B cell (primary cell): Measurements from ENCODE around the gene PRRC1. TPM values are rescaled to one million over a fixed set of nuclear protein-coding genes. Genes with fewer than 3 reads are reported as not detected.

Source experiments
- ATAC-seq: fragments of 200-7000 bp; cut with Tn5 transposase; one replicate; pipeline ENCODE4 v1.10.0; 2021; ENCODE audit warnings: low read depth, mild to moderate bottlenecking, moderate number of reproducible peaks, moderate library complexity
- CTCF ChIA-PET: fragments of 350-600 bp; sonication (Branson Sonifier 250); formaldehyde crosslinking; loops from one replicate; lab custom pipeline; 2021; ENCODE audit warnings: antibody characterized with exemption, inconsistent platforms; lab: Charles Lee
- POLR2A ChIA-PET: fragments of 350-600 bp; sonication (Branson Sonifier 250); formaldehyde crosslinking; loops from one replicate; lab custom pipeline; 2021; ENCODE audit warnings: antibody characterized with exemption; lab: Charles Lee
- DNase-seq: peaks from one replicate; pipeline ENCODE4 v3.0.0; 2013
- H2AFZ ChIP-seq: 2 replicates; pipeline ENCODE4 v1.6.1; 2012; ENCODE audit warnings: mild to moderate bottlenecking, low read depth, low read length; ENCODE audit not compliant: insufficient read depth, poor library complexity, severe bottlenecking
- H3K27ac ChIP-seq, 2 donors: 1 replicate in 1 of 2; 2 replicates in 1 of 2; pipeline ENCODE4 v1.5.1; 2012 to 2013; ENCODE audit warnings: low read length in 2 of 2, mild to moderate bottlenecking in 2 of 2, moderate library complexity in 1 of 2
- H3K27me3 ChIP-seq, 4 experiments: fragments of 200-600 bp in 1 of 4; sonication (generic) in 1 of 4; replicated peaks in 1 of 4; 1 replicate in 2 of 4; 2 replicates in 2 of 4; pipeline versions ENCODE4 v1.6.1 to v1.7.0; 2013 to 2016; ENCODE audit warnings: low read length in 3 of 4, mild to moderate bottlenecking in 2 of 4, mixed read lengths in 1 of 4, moderate library complexity in 1 of 4; ENCODE audit not compliant: insufficient read depth in 4 of 4, control insufficient read depth in 3 of 4; ENCODE audit errors: control extremely low read depth in 1 of 4
- H3K36me3 ChIP-seq, 2 experiments: replicated peaks in 1 of 2; 1 replicate in 1 of 2; 2 replicates in 1 of 2; pipeline versions ENCODE4 v1.6.1 to v1.7.1; 2013; ENCODE audit warnings: low read length in 1 of 2; ENCODE audit not compliant: insufficient read depth in 2 of 2, control insufficient read depth in 1 of 2; ENCODE audit errors: control extremely low read depth in 1 of 2, extremely low read depth in 1 of 2
- H3K4me1 ChIP-seq, 2 donors: fragments of 200-600 bp in 1 of 2; sonication (generic) in 1 of 2; 1 replicate in 1 of 2; 2 replicates in 1 of 2; pipeline versions ENCODE4 v1.5.1 to v1.6.1; 2013 to 2017; ENCODE audit warnings: low read length in 2 of 2; ENCODE audit not compliant: control insufficient read depth in 2 of 2, insufficient read depth in 2 of 2
- H3K4me2 ChIP-seq: replicated peaks from 2 replicates; pipeline ENCODE3; 2012; ENCODE audit warnings: mild to moderate bottlenecking, low read depth, low read length; ENCODE audit not compliant: poor library complexity, severe bottlenecking
- H3K4me3 ChIP-seq, 5 experiments: fragments of 200-600 bp in 1 of 5; sonication (generic) in 1 of 5; 1 replicate in 3 of 5; 2 replicates in 2 of 5; pipeline versions ENCODE4 v1.5.1 to v1.7.0; 2011 to 2016; ENCODE audit warnings: low read length in 4 of 5, mild to moderate bottlenecking in 4 of 5, low read depth in 2 of 5, control low read depth in 1 of 5, moderate library complexity in 1 of 5; ENCODE audit not compliant: insufficient read depth in 1 of 5; ENCODE audit errors: control extremely low read depth in 1 of 5, extremely low read depth in 1 of 5
- H3K79me2 ChIP-seq: fragments of 200-600 bp; sonication (generic); one replicate; pipeline ENCODE4 v1.6.0; 2016; ENCODE audit warnings: low read length; ENCODE audit not compliant: control insufficient read depth, insufficient read depth
- H3K9ac ChIP-seq: fragments of 200-600 bp; sonication (generic); 2 replicates; pipeline ENCODE4 v1.6.1; 2017; ENCODE audit warnings: mild to moderate bottlenecking, low read length, moderate library complexity
- H3K9me3 ChIP-seq, 3 donors: one replicate each; pipeline versions ENCODE4 v1.6.1 to v1.7.1; 2013; ENCODE audit warnings: low read length in 2 of 3; ENCODE audit not compliant: control insufficient read depth in 2 of 3, insufficient read depth in 1 of 3; ENCODE audit errors: control extremely low read depth in 1 of 3
- H4K20me1 ChIP-seq: 2 replicates; pipeline ENCODE4 v1.6.0; 2012; ENCODE audit warnings: mild to moderate bottlenecking, low read length; ENCODE audit not compliant: insufficient read depth, control insufficient read depth, poor library complexity, severe bottlenecking
- H3K27ac Mint-ChIP-seq: one replicate; pipeline ENCODE4 v1.8.0; 2021; ENCODE audit warnings: mixed read lengths
- H3K27me3 Mint-ChIP-seq: one replicate; pipeline ENCODE4 v1.8.0; 2021; ENCODE audit warnings: mixed read lengths
- H3K4me1 Mint-ChIP-seq: one replicate; pipeline ENCODE4 v1.8.0; 2021; ENCODE audit warnings: mixed read lengths
- H3K4me3 Mint-ChIP-seq: one replicate; pipeline ENCODE4 v1.8.0; 2021; ENCODE audit warnings: mixed read lengths
- H3K9me3 Mint-ChIP-seq: one replicate; pipeline ENCODE4 v1.8.0; 2022; ENCODE audit warnings: mixed read lengths; ENCODE audit not compliant: insufficient read depth
- EZH2 ChIP-seq: IDR thresholded peaks from 2 replicates; pipeline ENCODE4 v1.6.1; 2012; ENCODE audit warnings: borderline replicate concordance, low read depth, mild to moderate bottlenecking, moderate library complexity, low read length; ENCODE audit not compliant: insufficient read depth, poor library complexity, severe bottlenecking
- WGBS: methylation state at CpG from one replicate; pipeline ENCODE4 v1.1.5; 2013; ENCODE audit warnings: missing lambda C conversion rate; ENCODE audit not compliant: insufficient coverage; 5-methylcytosine and 5-hydroxymethylcytosine counted together
- intact Hi-C: fragments of 100-400 bp; cut with micrococcal nuclease; formaldehyde crosslinking; loops from one replicate; pipeline ENCODE4 v1.10.0; 2022
- polyA plus RNA-seq: library from polyadenylated mRNA; depleted of rRNA; stranded (reverse); fragments of >200 nt; gene quantifications from 2 replicates; pipeline ENCODE4 v1.2.3, GENCODE V29; 2012
- total RNA-seq, 2 donors: library from RNA; stranded (reverse); fragments of 120-200 nt in 1 of 2; gene quantifications; 1 replicate in 1 of 2; 2 replicates in 1 of 2; pipeline versions ENCODE4 v1.2.3 to v1.2.4, GENCODE V29; 2013 to 2022
- TF ChIP-seq, protein P1 (sequence below): fragments of 200-600 bp; IDR thresholded peaks from one replicate; pipeline ENCODE4 v1.8.0; 2022; ENCODE audit warnings: antibody characterized with exemption, mild to moderate bottlenecking

The PRRC1 gene
- total and polyA plus RNA-seq, 2 donors (not counting 1 experiment from before 2014, with no cell fraction given) = 9.7 to 35.5 TPM

DNA sequence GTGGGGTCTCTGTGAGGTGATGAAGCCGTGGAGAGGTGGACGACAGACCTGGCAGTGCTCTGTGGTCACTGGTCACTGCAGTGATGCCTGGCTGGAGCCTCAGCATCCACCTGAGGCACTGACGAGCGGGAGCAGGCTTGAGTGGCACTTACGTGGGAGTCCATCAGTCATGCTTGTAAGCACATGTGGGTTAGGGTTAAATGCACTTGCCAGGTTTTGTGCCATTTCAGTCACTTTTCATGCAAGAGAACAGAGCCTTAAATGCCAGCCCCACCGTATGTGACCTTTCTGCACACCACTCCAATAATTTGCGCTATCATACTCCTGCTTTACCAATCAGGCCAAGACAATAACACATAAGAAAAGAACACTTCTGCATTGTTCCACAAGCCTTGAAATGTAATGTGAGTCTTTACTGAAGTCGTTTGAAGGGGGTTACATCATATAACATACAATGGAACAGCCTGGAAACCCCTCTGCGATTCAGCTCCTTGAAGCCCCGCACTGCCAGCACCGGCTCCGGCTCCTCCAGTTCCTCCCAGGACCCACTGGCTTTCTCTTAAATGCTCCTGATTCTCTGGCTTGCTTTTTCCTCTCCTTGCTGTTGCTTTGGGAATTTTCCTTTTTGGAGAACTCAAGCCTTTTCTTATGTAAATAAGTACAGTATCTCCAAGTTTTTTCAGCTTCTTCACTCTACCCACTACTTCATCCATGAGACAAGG is 72.0 kb downstream of the PRRC1 start:
- H3K4me2 ChIP-seq = no peak overlapping the region
- no peak overlapping the region for H3K9ac ChIP-seq
- no peak overlapping the region for H2AFZ ChIP-seq
- no peaks in the 10 kb centered on the region for H3K27me3 ChIP-seq
- H3K4me1 ChIP-seq = peaks cover 0 to 5% of the 10 kb centered on the region in 2 donors
- POLR2A ChIA-PET = no interaction called here
- no peak overlapping the region for H3K27ac ChIP-seq
- Mint-ChIP-seq H3K27me3 (peaks cover 4% of the 10 kb centered on the region), H3K27ac (no peak overlapping the region), H3K9me3 (no peaks in the 10 kb centered on the region), H3K4me3 (no peak overlapping the region), H3K4me1 (peaks cover 12% of the 10 kb centered on the region)
- no peaks in the 10 kb centered on the region for H3K9me3 ChIP-seq
- no peaks in the 10 kb centered on the region for H3K79me2 ChIP-seq
- no peak overlapping the region for H3K4me3 ChIP-seq
- no peaks in the 10 kb centered on the region for H4K20me1 ChIP-seq
- intact Hi-C loops = no loop called here
- ATAC-seq (no peak), DNase-seq (no peak)
- 92% methylated on average over 6 of the region's 12 CpGs for WGBS
- H3K36me3 ChIP-seq = no peaks in the 10 kb centered on the region
- CTCF ChIA-PET = no interaction called here
- TF ChIP-seq, protein P1, sequence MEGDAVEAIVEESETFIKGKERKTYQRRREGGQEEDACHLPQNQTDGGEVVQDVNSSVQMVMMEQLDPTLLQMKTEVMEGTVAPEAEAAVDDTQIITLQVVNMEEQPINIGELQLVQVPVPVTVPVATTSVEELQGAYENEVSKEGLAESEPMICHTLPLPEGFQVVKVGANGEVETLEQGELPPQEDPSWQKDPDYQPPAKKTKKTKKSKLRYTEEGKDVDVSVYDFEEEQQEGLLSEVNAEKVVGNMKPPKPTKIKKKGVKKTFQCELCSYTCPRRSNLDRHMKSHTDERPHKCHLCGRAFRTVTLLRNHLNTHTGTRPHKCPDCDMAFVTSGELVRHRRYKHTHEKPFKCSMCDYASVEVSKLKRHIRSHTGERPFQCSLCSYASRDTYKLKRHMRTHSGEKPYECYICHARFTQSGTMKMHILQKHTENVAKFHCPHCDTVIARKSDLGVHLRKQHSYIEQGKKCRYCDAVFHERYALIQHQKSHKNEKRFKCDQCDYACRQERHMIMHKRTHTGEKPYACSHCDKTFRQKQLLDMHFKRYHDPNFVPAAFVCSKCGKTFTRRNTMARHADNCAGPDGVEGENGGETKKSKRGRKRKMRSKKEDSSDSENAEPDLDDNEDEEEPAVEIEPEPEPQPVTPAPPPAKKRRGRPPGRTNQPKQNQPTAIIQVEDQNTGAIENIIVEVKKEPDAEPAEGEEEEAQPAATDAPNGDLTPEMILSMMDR = no peak
- TF ChIP-seq EZH2 = no peak

DNA sequence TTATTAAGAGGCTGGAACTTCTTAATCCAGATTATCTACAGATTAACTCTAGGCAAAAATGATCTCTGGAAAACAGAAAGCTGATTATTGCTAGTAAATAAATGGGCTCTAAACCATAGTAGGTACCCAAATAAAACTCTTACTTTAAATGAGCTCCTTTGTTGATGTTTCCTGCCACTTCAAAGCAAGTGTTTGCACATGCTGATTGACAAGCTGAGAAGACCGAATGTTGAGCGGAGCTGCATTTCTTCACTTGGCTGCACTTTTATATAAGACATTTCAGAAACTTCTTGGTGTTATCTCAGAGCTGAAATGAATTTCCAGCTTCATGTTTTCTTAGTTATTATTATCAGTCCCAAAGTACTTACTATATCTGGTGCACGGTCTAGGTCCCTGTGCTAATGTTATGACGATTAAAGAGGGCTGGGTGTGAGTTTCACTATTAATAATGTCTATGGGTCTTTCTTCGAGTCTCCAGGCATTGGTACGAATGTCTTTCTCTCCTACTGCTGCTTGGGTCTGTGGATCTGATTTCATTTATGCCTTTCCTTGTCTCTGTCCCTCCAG is 72.8 kb downstream of the PRRC1 start:
- Histone ChIP-seq H3K27me3 (no peaks in the 10 kb centered on the region), H3K9ac (no peak overlapping the region), H3K79me2 (no peaks in the 10 kb centered on the region), H3K36me3 (no peaks in the 10 kb centered on the region), H3K4me1 (peaks cover 0 to 5% of the 10 kb centered on the region in 2 donors), H3K4me2 (no peak overlapping the region), H4K20me1 (no peaks in the 10 kb centered on the region), H3K9me3 (no peaks in the 10 kb centered on the region), H2AFZ (no peak overlapping the region), H3K4me3 (no peak overlapping the region), H3K27ac (no peak overlapping the region)
- TF ChIP-seq, protein P1 = no peak
- no peak for TF ChIP-seq EZH2
- intact Hi-C loops = no loop called here
- ChIA-PET POLR2A (no interaction called here), CTCF (no interaction called here)
- Mint-ChIP-seq H3K27me3 (peaks cover 4% of the 10 kb centered on the region), H3K9me3 (no peaks in the 10 kb centered on the region), H3K4me1 (peaks cover 12% of the 10 kb centered on the region), H3K4me3 (no peak overlapping the region), H3K27ac (no peak overlapping the region)
- 74% methylated on average over 3 of the region's 6 CpGs for WGBS
- ATAC-seq (no peak), DNase-seq (no peak)
